Ureter (tissue), 1 donor: Measurements from ENCODE around the gene KCNQ5. TPM values are rescaled to one million over a fixed set of nuclear protein-coding genes. Genes with fewer than 3 reads are reported as not detected.

Source experiments
- DNase-seq: peaks from one replicate; pipeline ENCODE4 v3.0.0-alpha.2; 2020; ENCODE audit warnings: low spot score
- total RNA-seq: library from RNA; stranded (reverse); gene quantifications from one replicate; pipeline ENCODE4 v1.2.4, GENCODE V29; 2023
- donor health status: DM: yes; HTN: yes; CAD: no.

The KCNQ5 gene
- total RNA-seq, 1 donor from 2014 or later = 1.8 TPM

DNA sequence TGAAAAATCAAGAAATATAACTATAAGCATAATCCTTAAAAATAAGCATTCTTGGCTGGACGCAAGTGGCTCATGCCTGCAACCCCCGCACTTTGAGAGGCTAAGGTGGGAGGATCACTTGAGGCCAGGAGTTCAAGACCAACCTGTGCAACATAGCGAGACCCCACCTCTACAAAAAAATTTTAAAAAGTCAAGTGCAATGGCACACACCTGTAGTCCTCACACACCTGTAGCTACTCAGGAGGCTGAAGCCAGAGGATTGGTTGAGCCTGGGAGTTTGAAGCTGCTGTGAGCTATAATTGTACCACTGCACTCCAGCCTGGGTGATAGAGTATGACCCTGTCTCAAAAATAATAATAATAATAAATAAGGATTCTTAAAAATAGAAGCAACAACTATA, 494.5 kb downstream of the KCNQ5 start:
- no peak for DNase-seq

DNA sequence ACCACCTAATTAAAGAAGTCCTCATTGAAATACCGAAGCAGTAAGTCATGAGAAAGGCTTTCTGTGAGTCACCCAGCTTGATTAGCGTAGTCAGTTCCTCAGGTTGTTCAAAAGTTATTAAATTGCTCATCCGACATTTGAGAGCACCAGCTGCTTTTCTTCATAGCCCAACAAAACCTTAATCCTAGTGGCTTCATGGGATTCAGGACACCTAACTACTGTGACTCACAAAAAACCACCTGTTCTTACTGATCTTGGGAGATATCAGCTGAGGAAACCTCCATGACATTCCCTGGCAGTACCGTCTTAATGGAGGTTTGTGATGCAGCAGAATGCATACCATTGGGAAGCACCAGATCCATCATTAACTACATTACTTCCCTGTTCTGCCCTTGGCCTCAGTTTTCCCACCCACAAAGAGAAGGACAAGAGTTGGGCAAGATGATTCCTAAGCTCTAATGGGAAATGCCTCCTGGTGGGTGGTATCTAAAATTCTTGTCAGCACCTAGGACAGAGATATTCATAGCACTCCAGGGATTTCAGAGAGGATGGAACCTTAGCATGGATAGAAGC, 499.6 kb downstream of the KCNQ5 start:
- no peak for DNase-seq

DNA sequence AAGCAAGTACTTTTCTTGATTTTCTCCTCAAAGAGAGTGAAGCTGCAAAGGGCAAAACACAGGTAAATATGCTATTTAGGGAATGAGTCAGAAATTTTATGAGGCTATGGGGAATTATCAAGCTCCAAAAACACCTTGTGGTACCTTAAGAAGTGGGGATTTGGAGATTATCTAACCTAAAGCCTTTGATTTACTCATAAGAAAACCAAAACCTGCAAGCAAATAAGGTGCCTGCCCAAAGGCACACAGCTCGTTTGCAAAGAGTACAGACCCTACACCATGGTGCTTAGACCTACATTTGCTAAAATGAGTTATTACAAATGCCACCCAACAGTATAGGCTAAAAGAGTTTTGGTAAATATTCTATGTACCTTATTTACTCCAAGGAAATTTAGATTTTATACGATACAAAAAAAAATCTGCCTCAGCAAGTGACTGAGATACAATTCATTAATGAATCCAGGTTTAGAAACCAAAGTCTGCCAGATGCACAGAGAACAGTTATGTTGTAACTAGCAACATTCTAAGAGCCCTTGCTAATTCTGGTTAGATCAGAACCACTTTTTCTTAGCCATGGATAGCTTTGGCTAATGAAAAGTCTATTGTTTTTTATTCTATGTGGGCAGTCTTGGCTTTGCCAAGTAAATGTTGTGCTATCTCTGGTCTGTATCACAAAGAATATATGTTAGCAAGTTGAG, 501.9 kb downstream of the KCNQ5 start:
- no peak for DNase-seq

DNA sequence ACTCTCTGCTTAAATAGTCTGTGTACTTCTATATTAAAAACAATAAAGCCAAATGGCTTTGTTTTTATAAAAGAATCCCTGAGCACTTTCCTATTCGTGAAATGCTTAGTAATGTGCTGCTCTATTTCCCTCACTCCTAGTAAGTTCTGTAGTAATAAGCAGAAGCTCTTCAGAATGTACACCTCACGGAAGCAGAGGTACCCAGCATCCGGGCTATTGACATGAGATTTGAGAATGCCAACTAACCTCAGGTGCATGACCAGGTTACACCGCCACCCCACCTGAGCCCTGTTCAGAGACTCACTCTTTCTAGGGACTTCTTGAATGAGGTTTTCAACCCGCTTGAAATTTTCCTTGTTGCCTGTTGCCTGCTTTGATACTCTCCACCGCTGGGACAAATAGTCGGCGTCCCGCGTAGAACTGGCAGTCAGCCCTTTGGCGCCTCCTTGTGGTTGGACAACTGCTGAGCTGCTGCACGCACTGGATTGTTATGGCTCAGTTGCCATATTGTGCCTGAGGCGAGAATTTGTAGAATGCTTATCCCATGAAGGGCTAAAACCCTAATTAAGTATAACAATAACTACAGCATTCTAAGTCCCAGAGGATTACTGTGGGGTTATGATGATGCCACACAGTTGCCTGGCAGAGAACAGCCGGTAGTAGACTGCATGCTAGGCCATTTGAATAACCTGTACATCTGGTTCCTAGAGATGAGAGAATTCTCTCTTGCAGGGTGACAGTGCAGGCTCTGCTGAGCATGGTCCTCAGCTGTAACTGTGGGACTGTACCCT, 508.0 kb downstream of the KCNQ5 start:
- peak; percentile 81 for DNase-seq

DNA sequence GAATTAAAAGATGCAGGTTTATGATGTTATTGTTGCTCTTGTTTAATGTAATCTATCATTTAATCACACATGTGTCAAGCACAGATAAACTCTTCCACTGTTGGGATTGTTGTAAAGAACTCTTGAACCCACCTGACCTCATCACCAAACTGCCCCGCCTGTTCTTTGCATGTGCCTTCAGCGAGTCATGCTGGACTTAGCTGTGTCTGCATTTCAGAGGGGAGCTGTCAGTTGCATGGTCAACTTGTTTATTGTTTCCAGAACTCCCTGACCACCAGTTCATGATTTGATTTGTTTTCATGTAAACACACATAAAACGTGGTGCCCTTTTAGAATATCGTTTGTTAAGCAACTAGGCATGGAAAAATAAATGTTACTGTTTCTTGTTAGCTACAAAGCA, 509.8 kb downstream of the KCNQ5 start:
- DNase-seq = no peak

DNA sequence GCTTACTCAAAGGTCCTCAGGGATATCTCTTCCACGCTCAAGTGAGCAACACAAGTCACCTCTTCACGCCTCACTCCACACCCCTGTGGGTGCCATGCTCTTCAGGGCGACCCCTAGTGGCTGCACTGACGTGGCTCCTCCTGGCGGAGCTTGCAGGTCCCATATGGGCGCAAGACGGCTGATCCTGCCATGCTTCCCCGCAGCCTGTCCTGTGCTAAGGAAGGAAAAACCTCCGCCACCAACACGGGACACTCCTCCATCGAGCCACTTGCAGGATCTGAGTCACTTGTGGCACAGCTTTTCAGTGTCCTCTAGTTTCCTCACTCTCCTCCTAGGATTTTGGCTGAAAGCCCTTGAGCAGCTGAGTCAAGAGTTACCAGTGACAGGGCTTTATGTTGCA, 512.7 kb downstream of the KCNQ5 start:
- no peak for DNase-seq

DNA sequence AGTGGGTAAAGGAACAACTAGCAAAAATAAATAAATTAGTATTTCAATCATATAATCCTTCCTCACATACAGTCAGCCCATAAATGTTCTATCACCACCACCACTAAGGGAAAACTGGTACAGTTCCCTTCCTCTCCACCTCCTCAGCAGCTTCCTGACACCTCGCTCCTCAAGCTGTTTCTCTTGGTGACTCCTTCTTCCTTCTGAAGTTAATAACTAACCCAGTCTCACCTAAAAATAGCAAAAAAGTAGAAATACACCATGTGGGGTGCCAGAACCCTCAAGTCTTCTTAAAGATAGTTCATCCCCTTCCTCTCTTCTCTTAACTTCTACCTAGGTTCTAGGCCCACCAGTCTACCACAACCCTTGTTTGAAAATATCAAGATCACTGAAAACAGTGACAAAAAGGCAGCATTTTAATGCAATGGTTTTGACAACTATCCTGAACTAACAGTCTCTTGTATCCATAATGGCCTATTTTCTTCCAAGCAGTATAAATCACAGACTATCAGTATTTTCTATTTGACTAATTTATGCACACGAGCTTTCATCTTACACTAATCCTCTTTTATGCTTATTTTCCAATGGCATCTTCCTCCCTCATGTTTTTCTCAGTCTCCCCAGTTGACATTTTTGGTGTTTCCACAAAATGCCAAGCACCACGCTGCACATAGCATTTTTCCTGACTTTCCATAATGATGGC, 518.0 kb downstream of the KCNQ5 start:
- no peak for DNase-seq

DNA sequence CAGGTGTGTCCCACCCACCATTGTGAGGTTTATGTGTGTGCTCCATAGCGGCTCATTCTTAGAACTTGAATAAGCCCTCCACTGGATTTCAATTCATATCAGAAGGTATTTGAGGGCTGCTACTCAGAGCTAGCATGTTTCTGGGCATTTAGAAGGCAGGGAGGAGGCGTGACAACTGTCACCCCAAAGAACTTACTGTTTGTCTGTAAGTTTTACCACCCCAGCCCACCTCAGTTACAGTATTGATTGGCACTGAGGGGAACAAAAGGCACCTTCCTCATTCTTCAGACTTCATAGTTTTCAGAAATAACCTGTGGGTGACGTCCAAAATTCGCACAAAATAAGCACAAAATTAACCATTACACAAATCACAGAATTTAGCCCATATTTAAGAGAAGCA, 521.7 kb downstream of the KCNQ5 start:
- DNase-seq = no peak

DNA sequence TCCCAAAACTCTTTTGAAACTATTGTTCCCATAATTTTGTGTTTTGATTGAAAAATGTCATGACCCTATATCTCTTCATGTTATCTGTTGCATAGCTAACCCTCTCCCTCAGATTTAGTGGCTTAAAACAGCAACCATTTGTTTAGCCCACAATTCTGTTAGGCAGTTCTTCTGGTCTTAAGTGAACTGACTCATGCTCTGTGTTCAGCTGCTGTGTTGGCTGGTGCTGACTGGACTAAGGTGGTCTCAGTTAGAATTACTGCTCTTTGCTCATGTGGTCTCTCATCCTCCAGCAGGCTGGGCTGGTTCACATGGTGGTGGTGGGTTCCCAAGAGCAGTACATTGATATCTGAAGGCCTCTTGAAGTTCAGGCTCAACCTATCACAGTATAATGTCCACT, 522.7 kb downstream of the KCNQ5 start:
- no peak for DNase-seq

DNA sequence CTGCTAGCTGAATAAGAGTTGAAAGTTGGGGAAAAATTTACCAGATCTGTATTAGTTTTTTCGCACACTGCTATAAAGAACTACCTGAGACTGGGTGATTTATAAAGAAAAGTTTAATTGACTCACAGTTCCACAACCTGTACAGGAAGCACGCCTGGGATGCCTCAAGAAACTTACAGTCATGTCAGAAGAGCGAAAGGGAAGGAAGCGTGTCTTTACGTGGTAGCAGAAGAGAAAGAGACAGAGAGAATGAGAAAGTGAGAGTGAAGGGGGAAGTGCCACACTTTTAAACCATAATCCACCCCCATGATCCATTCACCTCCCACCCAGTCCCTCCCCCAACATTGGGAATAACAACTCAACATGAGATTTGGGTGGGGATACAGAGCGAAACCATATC, 523.8 kb downstream of the KCNQ5 start:
- DNase-seq = no peak

DNA sequence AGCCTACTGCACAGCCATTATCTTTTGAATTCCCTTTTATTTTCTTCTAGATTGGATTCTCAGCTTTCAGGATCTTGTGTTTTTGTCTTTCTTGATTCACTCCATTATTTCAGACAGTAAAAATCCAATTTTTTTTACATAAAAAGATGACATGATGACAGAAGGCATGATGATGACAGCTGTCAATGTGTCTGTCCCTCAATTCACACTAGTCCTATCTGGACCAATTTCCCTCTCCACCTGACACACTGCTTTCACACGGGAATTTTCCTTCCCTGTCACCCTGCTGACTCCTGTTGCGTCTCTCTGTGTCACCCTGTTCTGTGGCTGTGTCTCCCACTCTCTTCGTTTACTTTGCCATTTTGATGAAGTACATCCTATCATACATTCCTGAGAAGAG, 529.9 kb downstream of the KCNQ5 start:
- no peak for DNase-seq

DNA sequence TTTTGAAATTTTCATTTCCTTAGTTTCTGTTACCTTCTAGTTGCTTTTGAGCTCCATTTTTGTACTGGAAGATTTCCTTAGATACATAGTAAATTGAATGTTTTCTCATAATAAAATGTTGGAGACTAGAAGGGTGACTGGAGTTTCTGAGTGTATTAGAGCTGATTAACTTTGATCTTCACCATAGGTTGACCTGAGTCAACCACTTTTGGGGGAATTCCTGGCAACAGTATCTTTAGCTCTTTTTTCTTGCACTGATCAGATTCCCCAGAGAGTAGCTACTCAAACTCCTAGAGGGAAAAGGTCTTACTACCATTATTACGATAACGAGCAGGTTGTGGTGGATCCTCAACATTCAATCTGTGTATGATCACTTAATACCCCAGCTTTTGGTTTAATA, 530.7 kb downstream of the KCNQ5 start:
- no peak for DNase-seq

DNA sequence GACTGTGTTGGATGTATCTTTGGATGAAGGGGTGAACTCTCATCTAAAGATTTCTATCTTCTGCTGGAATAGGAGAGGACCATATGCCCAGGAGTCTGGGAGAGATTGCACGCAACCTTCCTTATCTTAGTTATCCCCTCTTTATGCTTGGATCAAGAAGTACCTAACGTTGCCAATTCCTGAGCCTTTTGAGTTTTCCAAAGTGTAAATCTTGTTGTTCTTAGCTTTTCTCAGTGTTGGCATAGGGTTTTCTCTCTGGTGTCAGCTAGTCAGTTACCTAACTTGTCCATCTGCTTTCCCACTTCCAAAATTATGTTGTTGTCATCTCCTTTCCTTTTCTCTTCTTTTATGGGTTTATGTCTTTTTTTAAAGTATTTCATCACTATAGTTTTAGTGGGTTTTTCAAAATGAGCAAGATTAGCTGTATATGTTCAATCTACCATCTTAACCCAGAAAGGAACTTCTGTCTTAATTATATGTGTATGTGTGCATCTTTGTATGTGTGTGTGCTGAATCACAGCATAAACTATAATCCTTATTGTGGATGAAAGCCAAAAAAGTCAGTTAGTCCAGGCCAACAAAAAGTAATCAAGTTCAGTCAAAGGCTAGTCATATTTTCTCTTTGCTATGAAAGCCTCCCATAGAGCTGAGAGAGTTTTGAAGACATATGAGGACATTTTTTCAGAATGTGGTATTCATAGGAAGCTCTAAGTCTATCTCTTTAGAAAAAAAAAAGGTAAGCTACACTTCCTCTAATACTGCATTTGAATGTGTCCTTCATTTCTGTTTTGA, 531.3 kb downstream of the KCNQ5 start:
- DNase-seq = no peak

DNA sequence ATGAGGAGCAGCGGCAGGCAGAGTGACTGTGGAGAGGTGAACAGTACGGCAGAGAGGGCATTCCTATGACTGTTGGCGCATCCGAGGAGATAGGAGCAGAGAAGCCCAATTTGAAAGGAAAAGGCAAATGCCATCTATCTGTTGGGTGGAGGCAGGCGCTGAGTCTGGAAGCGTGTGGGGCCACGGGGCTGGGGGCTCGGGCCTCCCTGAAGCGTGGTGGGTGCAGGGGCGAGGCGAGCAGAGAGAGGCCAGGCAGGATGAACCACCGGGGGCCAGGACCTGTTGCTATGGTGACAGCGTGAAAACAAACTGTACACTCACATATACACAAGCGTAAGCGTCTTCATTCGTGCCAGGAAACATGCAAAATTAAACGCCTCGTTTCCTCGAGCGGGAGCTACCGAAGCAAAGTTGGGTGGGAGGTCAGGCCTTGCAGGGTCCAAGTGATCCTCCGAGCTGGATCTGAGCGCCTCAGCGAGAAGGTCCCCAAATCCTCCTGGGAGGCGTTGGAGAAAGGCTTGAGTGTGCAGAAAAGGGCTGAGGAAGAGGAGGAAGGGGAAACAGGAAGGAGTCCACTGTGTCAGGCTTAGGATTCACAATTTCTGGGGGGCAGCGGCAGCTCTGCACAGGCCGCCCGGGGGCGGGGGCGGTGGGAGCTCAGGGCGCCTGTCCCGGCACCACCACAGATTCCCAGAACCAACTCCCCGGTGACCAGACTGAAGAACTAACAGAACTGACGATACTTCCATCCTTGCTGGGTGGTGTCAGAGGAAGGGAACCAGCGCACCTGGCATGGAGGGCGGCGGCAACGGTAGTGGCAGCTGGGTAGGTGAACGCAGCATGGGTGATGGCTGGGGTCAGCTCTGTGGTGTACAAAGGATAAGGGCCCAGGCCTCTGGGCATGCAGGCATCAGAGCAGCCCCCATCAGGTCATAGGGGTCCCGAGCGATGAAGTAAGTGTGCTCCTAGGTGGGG, 535.2 kb downstream of the KCNQ5 start:
- no peak for DNase-seq

DNA sequence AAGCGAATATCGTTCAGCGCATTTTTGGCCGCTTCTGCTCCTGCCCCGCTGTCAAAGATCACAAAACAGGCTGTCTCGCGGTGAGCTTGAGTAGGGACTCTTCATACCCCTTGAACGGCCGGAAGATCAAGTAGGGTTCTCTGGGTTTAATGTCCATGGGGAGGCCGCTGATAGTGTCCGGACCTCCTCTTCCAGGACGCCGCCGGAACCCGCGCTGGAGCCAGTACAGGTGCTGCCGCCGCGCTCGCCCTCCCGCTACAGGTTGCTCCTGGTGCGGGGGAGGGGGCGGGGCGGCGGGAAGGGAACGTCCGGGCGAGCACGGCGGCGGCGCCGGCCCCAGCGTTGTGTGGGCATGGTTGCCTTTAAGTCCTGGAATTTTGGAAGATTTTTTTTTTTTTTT, 536.0 kb downstream of the KCNQ5 start:
- no peak for DNase-seq

DNA sequence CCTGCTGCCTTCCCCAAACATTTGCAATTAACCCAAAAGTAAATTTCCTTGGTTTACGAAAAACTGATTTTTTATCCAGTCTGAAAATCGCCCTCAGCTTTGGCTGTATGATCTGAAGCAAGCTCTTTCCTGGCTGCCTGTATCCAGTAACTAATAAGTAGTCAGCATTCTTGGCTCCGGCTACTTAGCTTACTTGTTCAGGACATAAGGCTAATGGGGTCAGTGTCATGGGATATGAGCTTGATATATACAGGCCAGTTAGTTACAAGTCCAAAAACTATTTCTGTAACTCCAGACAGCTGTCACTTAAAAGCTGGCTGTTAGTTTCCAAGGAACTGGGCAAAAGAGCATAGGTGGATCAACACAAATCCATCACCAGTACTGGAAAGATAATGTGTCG, 547.2 kb downstream of the KCNQ5 start:
- DNase-seq = no peak

DNA sequence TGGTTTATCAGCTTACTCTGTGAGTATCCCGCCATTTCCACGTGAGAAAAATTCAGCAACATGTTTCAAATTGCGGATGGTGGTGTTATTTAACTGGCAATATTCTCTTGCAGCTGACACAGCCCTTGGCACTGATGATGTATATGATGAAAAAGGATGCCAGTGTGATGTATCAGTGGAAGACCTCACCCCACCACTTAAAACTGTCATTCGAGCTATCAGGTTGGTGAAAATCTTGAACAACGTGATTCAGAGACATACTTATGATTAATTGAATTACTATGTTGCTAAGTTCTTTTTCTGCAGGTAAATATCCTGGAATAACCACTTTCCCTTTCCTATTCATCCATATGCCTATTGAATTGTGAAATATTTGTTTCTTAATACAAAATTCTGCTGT, 547.8 kb downstream of the KCNQ5 start:
- DNase-seq = no peak

DNA sequence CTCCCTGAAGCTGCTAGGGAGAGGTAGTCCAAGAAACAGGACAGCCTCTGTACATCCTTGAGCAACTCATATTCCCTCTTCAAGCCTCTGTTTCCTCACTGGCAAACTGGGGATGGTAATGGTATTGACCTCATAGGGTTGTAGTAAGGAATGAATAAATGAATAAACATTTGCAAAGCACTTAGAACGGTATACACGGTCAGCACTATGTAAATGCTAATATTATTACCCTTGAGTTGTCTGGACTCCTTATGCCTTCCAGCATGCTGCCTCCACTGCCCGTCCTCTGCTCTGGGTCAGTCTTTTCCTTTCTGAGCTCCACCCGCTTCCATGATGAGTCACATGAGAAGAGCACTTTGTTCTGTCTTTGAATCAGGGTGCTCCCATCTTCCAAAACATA, 552.8 kb downstream of the KCNQ5 start:
- DNase-seq = no peak

DNA sequence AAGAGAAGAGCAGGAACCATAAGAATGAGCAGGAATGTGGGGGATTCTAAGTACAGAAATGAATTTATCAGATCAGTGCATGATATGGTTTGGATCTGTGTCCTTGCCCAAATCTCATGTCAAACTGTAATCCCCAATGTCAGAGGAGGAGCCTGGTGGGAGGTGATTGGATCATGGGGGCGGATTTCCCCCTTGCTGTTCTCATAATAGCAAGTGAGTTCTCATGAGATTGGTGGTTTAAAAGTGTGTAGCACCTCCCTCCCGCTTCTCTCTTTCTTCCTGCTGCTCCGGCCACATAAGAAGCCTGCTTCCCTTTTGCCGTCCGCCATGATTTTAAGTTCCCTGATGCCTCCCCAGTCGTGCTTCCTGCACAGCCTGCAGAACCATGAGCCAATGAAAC, 554.2 kb downstream of the KCNQ5 start:
- DNase-seq = no peak

DNA sequence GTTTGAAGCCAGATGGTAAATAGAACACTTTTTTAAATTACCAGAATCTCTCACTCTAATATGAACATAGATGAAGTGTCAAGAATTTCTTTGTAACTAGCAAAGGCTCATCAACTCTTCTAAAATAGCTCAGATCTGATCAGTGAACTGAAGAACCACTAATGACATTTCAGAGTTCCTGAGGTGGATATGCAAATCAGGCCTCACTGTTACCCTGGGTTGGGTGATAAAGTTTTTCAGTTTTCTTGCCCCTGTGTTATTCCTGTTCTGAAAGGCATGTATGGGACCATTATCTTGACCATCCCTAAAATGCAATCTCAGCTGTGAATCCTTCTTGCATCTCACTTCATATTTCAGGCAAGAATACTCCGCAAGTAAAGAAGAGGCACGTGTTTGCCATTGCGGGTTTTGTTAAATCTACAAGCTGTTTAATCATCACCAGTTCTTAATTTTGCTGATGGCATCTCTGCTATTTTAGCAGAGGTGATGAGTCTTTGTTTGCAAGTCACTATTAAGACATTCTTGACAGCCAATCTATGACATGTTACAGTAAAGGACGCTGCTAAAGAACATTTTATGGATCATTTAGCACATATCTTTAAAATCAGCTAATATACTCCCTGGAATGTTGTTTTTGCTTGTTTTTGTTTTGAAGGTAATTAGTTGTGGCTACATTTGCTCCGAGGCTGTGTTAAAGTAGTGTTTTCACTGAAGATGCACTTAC, 555.5 kb downstream of the KCNQ5 start:
- no peak for DNase-seq
